Measurements from ENCODE around the gene YOD1. TPM values are rescaled to one million over a fixed set of nuclear protein-coding genes. Genes with fewer than 3 reads are reported as not detected.
A peak's percentile ranks its signal among the peaks of the same experiment; 100 is the strongest.

YOD1 gene
- total and polyA plus RNA-seq, 2 of the 13 experiments (the other 11 are each of a cell fraction or from before 2014, with no cell fraction given): 3.4 to 9.1 TPM

DNA sequence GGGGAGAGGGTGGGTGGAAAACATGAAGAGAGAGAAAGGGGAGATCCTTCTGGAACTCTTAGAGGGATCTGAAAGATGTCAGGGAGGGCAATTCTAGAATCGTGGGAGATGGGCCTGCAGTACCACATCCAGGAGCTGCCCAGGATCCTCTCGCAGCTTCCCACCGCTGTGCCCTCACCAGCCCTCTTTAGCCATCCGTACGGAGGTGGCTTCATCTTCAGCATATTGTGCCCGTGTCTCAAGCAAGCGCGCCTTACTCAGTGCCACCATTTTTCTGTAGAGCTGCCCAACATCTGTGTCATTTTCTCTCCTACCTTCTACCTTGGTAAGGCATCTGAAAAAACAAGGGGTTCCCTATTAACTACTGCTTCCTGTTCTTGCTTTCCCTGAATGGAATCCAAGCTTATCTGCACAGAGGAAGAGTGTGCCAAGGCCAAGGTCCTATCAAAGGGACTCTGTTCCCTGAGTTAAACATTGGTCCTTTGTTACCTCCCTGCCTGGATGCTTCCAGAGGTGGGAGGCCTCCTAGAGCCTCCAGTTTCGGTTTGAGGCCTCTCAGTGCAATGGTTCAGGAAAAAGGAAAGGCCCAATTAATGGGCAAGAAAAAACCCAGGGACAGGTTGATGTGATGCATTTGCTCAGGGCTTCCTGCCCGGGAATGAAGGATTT, 41.7 kb downstream of the YOD1 start (continued):
- TF ChIP-seq, protein P1, sequence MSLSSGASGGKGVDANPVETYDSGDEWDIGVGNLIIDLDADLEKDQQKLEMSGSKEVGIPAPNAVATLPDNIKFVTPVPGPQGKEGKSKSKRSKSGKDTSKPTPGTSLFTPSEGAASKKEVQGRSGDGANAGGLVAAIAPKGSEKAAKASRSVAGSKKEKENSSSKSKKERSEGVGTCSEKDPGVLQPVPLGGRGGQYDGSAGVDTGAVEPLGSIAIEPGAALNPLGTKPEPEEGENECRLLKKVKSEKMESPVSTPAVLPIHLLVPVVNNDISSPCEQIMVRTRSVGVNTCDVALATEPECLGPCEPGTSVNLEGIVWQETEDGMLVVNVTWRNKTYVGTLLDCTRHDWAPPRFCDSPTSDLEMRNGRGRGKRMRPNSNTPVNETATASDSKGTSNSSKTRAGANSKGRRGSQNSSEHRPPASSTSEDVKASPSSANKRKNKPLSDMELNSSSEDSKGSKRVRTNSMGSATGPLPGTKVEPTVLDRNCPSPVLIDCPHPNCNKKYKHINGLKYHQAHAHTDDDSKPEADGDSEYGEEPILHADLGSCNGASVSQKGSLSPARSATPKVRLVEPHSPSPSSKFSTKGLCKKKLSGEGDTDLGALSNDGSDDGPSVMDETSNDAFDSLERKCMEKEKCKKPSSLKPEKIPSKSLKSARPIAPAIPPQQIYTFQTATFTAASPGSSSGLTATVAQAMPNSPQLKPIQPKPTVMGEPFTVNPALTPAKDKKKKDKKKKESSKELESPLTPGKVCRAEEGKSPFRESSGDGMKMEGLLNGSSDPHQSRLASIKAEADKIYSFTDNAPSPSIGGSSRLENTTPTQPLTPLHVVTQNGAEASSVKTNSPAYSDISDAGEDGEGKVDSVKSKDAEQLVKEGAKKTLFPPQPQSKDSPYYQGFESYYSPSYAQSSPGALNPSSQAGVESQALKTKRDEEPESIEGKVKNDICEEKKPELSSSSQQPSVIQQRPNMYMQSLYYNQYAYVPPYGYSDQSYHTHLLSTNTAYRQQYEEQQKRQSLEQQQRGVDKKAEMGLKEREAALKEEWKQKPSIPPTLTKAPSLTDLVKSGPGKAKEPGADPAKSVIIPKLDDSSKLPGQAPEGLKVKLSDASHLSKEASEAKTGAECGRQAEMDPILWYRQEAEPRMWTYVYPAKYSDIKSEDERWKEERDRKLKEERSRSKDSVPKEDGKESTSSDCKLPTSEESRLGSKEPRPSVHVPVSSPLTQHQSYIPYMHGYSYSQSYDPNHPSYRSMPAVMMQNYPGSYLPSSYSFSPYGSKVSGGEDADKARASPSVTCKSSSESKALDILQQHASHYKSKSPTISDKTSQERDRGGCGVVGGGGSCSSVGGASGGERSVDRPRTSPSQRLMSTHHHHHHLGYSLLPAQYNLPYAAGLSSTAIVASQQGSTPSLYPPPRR (CRISPR knock-in tag; IDR thresholded peaks at IDR 0.05; ENCODE audit: borderline replicate concordance): peak; percentile 49; the same call in 1 of the 2 replicates
- TF ChIP-seq REXO4 (CRISPR knock-in tag; IDR thresholded peaks at IDR 0.05; ENCODE audit: borderline replicate concordance): no peak
- TF ChIP-seq HNF4A (CRISPR knock-in tag; IDR thresholded peaks at IDR 0.05): peak; percentile 84
- peak; percentile 35; the same call in 1 of the 2 replicates for TF ChIP-seq TBX2 (CRISPR knock-in tag; IDR thresholded peaks at IDR 0.05; ENCODE audit: borderline replicate concordance)
- peak; percentile 31 to 81; a peak in 3 of 4 replicates for TF ChIP-seq EP300 (IDR thresholded peaks at IDR 0.05; ENCODE audit: low read depth in 2 of 2, low read length in 2 of 2)
- peak; percentile 74; the same call in 1 of the 2 replicates for TF ChIP-seq EP300 (CRISPR knock-in tag; IDR thresholded peaks at IDR 0.05; ENCODE audit: borderline replicate concordance)
- TF ChIP-seq ZNF326 (CRISPR knock-in tag; IDR thresholded peaks at IDR 0.05; ENCODE audit: borderline replicate concordance): no peak
- no peak for TF ChIP-seq XBP1 (CRISPR knock-in tag; IDR thresholded peaks at IDR 0.05)
- no peak for TF ChIP-seq FOXA1 (IDR thresholded peaks at IDR 0.05)
- TF ChIP-seq FOXA1 (CRISPR knock-in tag; IDR thresholded peaks at IDR 0.05): peak; percentile 58
- TF ChIP-seq HES4 (CRISPR knock-in tag; IDR thresholded peaks at IDR 0.05; ENCODE audit: borderline replicate concordance): no peak
- TF ChIP-seq KLF6 (CRISPR knock-in tag; IDR thresholded peaks at IDR 0.05): no peak
- TF ChIP-seq NFIC (IDR thresholded peaks at IDR 0.05; ENCODE audit: low read length): no peak
- no peak for TF ChIP-seq ZNF766 (CRISPR knock-in tag; IDR thresholded peaks at IDR 0.05; ENCODE audit: borderline replicate concordance)
- 0 out of 2 replicates have a peak, but pooled peaks have one; percentile 32 for TF ChIP-seq ZNF253 (CRISPR knock-in tag; IDR thresholded peaks at IDR 0.05; ENCODE audit: borderline replicate concordance)
- TF ChIP-seq, protein P2, sequence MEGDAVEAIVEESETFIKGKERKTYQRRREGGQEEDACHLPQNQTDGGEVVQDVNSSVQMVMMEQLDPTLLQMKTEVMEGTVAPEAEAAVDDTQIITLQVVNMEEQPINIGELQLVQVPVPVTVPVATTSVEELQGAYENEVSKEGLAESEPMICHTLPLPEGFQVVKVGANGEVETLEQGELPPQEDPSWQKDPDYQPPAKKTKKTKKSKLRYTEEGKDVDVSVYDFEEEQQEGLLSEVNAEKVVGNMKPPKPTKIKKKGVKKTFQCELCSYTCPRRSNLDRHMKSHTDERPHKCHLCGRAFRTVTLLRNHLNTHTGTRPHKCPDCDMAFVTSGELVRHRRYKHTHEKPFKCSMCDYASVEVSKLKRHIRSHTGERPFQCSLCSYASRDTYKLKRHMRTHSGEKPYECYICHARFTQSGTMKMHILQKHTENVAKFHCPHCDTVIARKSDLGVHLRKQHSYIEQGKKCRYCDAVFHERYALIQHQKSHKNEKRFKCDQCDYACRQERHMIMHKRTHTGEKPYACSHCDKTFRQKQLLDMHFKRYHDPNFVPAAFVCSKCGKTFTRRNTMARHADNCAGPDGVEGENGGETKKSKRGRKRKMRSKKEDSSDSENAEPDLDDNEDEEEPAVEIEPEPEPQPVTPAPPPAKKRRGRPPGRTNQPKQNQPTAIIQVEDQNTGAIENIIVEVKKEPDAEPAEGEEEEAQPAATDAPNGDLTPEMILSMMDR (CRISPR knock-in tag; IDR thresholded peaks at IDR 0.05): no peak
- TF ChIP-seq ZNF879 (CRISPR knock-in tag; IDR thresholded peaks at IDR 0.05): no peak
- TF ChIP-seq HDAC6 (IDR thresholded peaks at IDR 0.05; ENCODE audit: low read depth, low read length): no peak
- TF ChIP-seq, protein P3, sequence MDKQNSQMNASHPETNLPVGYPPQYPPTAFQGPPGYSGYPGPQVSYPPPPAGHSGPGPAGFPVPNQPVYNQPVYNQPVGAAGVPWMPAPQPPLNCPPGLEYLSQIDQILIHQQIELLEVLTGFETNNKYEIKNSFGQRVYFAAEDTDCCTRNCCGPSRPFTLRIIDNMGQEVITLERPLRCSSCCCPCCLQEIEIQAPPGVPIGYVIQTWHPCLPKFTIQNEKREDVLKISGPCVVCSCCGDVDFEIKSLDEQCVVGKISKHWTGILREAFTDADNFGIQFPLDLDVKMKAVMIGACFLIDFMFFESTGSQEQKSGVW (CRISPR knock-in tag; IDR thresholded peaks at IDR 0.05; ENCODE audit: borderline replicate concordance): no peak
- no peak for TF ChIP-seq ZFP36L1 (CRISPR knock-in tag; IDR thresholded peaks at IDR 0.05)
- TF ChIP-seq ATF7 (IDR thresholded peaks at IDR 0.05): no peak
- no peak for TF ChIP-seq ATF7 (CRISPR knock-in tag; IDR thresholded peaks at IDR 0.05)
- no peak for TF ChIP-seq RAD51 (IDR thresholded peaks at IDR 0.05; ENCODE audit: borderline replicate concordance)
